ENCODE data around the gene TINAGL1. TPM values are rescaled to one million over a fixed set of nuclear protein-coding genes. Genes with fewer than 3 reads are reported as not detected.

Gene TINAGL1
- total RNA-seq, 1 donor from 2014 or later: 201 TPM

GRCh38 chr1:31560394-31560793, 15.9 kb upstream of the TINAGL1 start:
- peaks cover 30% of the 10 kb centered on the region for H3K9me3 Mint-ChIP-seq
- peaks cover 23% of the 10 kb centered on the region for H3K4me1 Mint-ChIP-seq
- no peak overlapping the region for H3K4me3 Mint-ChIP-seq
- no peaks in the 10 kb centered on the region for H3K27me3 Mint-ChIP-seq (ENCODE audit: low read depth)
- no peak for DNase-seq (ENCODE audit: low spot score in 2 of 2, unreplicated experiment in 2 of 2)
- peaks cover 15% of the 10 kb centered on the region for H3K36me3 Mint-ChIP-seq
- H3K27ac Mint-ChIP-seq: no peak overlapping the region
- TF ChIP-seq, protein P1, sequence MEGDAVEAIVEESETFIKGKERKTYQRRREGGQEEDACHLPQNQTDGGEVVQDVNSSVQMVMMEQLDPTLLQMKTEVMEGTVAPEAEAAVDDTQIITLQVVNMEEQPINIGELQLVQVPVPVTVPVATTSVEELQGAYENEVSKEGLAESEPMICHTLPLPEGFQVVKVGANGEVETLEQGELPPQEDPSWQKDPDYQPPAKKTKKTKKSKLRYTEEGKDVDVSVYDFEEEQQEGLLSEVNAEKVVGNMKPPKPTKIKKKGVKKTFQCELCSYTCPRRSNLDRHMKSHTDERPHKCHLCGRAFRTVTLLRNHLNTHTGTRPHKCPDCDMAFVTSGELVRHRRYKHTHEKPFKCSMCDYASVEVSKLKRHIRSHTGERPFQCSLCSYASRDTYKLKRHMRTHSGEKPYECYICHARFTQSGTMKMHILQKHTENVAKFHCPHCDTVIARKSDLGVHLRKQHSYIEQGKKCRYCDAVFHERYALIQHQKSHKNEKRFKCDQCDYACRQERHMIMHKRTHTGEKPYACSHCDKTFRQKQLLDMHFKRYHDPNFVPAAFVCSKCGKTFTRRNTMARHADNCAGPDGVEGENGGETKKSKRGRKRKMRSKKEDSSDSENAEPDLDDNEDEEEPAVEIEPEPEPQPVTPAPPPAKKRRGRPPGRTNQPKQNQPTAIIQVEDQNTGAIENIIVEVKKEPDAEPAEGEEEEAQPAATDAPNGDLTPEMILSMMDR (IDR thresholded peaks at IDR 0.05; ENCODE audit: unreplicated experiment): no peak

DNA sequence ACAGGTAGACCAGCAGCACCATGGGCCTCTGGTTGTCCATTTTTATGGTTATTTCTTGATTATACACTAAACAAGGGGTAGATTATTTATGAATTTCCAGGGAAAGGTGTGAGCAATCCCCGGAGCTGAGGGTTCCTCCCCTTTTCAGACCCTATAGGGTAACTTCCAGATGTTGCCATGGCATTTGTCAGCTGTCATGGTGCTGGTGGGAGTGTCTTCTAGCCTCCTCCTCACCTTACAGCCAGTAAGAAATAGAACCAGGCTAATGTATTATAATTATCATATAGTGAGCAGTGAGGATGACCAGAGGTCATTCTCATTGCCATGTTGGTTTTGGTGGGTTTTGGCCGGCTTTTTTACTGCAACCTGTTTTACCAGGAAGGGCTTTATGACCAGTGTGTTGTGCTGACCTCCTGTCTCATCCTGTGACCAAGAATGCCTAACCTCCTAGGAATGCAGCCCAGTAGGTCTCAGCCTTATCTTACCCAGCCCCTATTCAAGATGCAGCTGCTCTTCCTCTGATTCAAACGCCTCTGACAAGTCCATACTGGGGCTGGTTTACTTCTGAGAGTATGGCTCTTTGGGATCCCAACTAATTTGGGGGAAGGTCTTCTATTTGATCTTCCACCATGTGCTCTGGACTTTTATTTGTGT, 13.5 kb upstream of the TINAGL1 start:
- Mint-ChIP-seq H3K27me3 (ENCODE audit: low read depth) (no peaks in the 10 kb centered on the region), H3K4me3 (no peak overlapping the region), H3K9me3 (peaks cover 30% of the 10 kb centered on the region), H3K27ac (peak overlapping the region; percentile 94), H3K36me3 (peaks cover 15% of the 10 kb centered on the region), H3K4me1 (peaks cover 23% of the 10 kb centered on the region)
- TF ChIP-seq, protein P1 (IDR thresholded peaks at IDR 0.05; ENCODE audit: unreplicated experiment): no peak
- DNase-seq (ENCODE audit: low spot score in 2 of 2, unreplicated experiment in 2 of 2): no peak

DNA sequence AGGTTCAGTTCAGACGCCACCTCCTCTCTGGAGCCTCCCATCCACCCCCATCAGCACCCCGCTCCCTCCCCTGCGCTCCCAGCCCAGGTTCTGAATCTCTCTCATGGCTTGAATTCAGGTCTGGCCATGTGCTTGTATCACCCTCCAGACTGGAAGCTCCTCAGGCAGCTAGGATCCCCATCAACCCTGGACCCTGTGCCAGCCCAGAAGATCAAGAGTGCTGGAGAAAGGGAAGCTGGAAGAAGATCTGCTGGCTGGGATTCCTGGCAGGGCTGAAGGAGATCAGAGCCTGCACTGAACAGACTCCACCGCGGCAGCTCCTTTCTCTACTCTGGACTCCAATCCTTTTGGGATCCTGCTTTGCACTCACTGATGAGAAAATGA, 11.7 kb upstream of the TINAGL1 start:
- H3K27ac Mint-ChIP-seq: peak overlapping the region; percentile 94
- TF ChIP-seq, protein P1 (IDR thresholded peaks at IDR 0.05; ENCODE audit: unreplicated experiment): no peak

GRCh38 chr1:31567956-31568570, 8.3 kb upstream of the TINAGL1 start:
- DNase-seq (ENCODE audit: low spot score in 2 of 2, unreplicated experiment in 2 of 2): no peak
- no peaks in the 10 kb centered on the region for H3K27me3 Mint-ChIP-seq (ENCODE audit: low read depth)
- H3K27ac Mint-ChIP-seq: no peak overlapping the region
- no peaks in the 10 kb centered on the region for H3K9me3 Mint-ChIP-seq
- H3K4me1 Mint-ChIP-seq: peaks cover 54% of the 10 kb centered on the region
- TF ChIP-seq, protein P1 (IDR thresholded peaks at IDR 0.05; ENCODE audit: unreplicated experiment): no peak
- no peak overlapping the region for H3K4me3 Mint-ChIP-seq
- H3K36me3 Mint-ChIP-seq: no peaks in the 10 kb centered on the region

More for the DNA sequence above, 11.7 kb upstream of the TINAGL1 start:
- peaks cover 31% of the 10 kb centered on the region for H3K4me1 Mint-ChIP-seq
- H3K27me3 Mint-ChIP-seq (ENCODE audit: low read depth): no peaks in the 10 kb centered on the region
- H3K9me3 Mint-ChIP-seq: peaks cover 18% of the 10 kb centered on the region
- H3K36me3 Mint-ChIP-seq: peaks cover 10% of the 10 kb centered on the region
- DNase-seq (ENCODE audit: low spot score in 2 of 2, unreplicated experiment in 2 of 2): no peak
- H3K4me3 Mint-ChIP-seq: no peak overlapping the region

- H3K27me3 Mint-ChIP-seq (ENCODE audit: low read depth): no peaks in the 10 kb centered on the region
- H3K9me3 Mint-ChIP-seq: no peaks in the 10 kb centered on the region
- no peak for DNase-seq (ENCODE audit: low spot score in 2 of 2, unreplicated experiment in 2 of 2)
- no peaks in the 10 kb centered on the region for H3K36me3 Mint-ChIP-seq
- no peak overlapping the region for H3K4me3 Mint-ChIP-seq
- H3K4me1 Mint-ChIP-seq: peaks cover 54% of the 10 kb centered on the region
- TF ChIP-seq, protein P1 (IDR thresholded peaks at IDR 0.05; ENCODE audit: unreplicated experiment): no peak
- peak overlapping the region; percentile 87 for H3K27ac Mint-ChIP-seq
Measured at GRCh38 chr1:31568895-31569595, 7.3 kb upstream of the TINAGL1 start.

All from mesothelial cell of epicardium (in vitro differentiated cells).